Fibroblast of mammary gland (primary cell): ENCODE results near the gene OTX2.

Source experiments
- DNase-seq: peaks from one replicate; pipeline ENCODE4 v3.0.0-alpha.2; 2010; ENCODE audit warnings: low read depth
- H3K4me3 ChIP-seq: 2 replicates; pipeline ENCODE4 v1.5.1; 2011; ENCODE audit warnings: low read depth, mild to moderate bottlenecking, low read length, moderate library complexity; ENCODE audit not compliant: control insufficient read depth
- CTCF ChIP-seq: conservative IDR thresholded peaks from 2 replicates; pipeline ENCODE4 v1.5.1; 2011; ENCODE audit warnings: low read depth, low read length, inconsistent platforms; ENCODE audit not compliant: control insufficient read depth, insufficient read depth

The OTX2 gene

DNA sequence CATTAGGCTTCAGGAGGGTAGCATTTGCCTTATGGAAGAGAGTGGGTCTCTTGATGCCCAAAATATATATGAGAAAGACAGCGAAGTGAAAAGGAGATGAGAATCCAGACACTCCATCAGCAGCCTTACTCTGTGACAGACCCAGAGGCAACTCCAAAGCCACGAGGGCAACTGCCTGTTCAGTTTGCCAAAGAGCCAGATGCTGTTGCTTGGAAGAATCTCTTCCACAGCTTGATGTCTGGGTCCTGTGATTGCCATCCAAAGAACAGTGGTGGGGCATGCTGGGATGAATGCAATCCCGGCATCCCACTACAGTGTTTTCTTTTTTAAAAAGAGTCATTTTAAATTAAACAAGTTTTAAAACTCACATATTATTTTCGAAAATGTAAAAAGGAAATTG lies 10.9 kb upstream of the OTX2 start:
- no peak for DNase-seq
- TF ChIP-seq CTCF, result no peak
- H3K4me3 ChIP-seq, result no peak overlapping the region

- H3K4me3 ChIP-seq, result no peak overlapping the region
- TF ChIP-seq CTCF, result no peak
- no peak for DNase-seq
Measured at GRCh38 chr14:56817396-56817921, 7.2 kb upstream of the OTX2 start.

- no peak overlapping the region for H3K4me3 ChIP-seq
- DNase-seq, result no peak
- TF ChIP-seq CTCF, result no peak
Measured at GRCh38 chr14:56816574-56817391, 6.5 kb upstream of the OTX2 start.

DNA sequence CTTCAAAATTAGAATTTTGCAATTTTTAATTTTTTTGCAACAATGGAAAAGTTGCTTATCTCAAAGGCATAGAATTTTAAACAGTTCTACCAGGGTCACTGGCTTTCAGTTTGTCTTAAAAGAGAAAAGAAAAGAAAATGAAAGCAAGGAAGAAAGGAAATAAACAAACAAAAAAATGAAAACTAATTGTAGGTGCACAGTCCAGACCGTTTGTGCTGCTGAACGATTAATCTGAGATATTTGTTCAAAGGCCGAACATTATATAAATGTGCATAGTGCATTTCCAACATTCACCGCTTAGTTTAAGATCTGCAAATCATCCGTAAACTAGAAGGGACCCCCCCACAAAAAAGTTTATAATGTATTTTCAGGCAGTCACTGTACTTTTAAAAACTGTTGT lies 5.5 kb upstream of the OTX2 start:
- DNase-seq, result no peak
- TF ChIP-seq CTCF, result no peak
- H3K4me3 ChIP-seq, result no peak overlapping the region

DNA sequence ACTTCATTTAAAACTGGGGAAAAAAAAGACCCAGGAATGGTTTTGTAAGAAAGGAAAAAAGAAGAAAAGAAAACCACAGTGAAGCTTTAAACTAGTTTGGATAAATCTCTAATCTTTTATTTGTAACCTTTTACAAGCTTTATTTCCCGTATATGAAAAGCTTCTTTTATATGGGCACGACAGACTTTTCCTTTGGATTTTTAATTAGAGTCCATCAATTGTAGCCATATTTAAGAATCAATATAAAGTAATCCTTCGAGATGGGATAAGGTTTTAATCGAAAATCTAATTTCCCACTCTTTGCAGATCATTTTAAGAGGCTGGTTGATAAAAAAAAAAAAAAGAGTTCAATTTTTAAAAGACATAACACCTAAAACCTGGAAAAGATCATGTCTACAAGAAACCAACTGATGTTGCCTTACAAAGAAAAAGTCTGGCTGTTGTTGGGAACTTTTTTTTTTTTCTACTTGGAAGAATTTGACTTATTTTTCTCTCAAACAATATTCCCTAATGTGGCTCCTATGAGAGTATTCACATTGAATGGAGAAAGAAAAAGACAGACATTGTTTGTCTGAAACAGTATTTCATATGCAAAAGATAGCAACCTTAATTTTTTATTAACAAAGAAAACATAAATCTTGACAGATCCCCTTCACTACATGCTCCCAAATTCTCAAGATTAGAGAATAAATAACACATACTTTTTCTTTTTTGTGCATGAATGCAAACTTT lies 4.9 kb upstream of the OTX2 start:
- no peak overlapping the region for H3K4me3 ChIP-seq
- TF ChIP-seq CTCF, result no peak
- DNase-seq, result no peak

- no peak overlapping the region for H3K4me3 ChIP-seq
- no peak for TF ChIP-seq CTCF
- no peak for DNase-seq
Measured at GRCh38 chr14:56814519-56814959, 4.3 kb upstream of the OTX2 start.
